Measurements from ENCODE around the gene TMEM134.

TMEM134 gene

DNA sequence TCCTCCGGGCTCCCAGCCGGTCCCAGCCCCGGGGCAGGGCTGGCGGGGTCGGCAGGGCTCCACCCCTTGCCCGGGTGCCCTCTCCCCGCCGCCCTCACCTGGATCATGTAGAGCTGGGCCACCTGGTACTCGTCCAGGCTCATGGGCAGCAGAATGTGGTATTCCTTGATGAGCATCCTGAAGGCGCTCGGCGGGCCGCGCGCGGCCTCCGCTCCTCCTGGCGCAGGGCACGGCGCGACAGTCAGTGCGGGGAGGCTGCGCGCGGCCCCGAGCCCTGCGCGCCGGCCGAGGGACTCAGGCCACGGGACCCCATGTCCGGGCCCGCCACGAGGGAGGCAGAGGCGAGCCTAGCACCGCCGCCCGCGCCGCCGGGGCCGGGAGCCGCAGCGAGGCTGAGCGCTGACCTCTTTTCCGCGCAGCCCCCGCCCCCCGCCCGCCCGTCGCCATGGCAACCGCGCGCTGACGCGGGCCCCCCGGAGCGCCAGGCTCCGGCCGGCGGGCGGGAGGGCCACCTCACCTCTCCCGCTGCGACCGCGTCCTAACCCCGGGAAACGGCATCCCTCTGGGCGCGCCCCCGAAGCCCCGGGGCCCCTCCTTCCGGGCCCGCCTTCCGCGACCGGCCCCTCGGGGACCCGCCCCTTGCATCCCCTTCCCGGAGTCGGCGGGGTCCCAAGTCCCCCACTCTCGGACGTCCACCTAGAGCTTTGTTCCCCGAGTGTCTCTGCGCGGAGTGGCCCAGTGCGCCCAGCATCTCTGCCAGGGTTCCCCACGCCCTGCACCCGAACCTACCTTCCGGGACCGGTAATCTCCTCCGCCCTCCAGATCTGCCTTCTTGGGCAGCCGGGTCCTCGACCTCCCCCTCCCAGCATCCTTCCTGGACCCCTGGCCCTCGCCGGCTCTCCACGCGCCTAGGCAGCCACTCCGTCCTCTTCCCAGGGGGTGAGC is 35.2 kb upstream of the TMEM134 start:
- H3K36me3 Mint-ChIP-seq (ENCODE audit: low read depth): peaks cover 28% of the 10 kb centered on the region
- H3K27ac Mint-ChIP-seq: peak overlapping the region; percentile 80
- peaks cover 44% of the 10 kb centered on the region for H3K4me1 Mint-ChIP-seq (ENCODE audit: low read depth)
- H3K27me3 Mint-ChIP-seq (ENCODE audit: low read depth): no peaks in the 10 kb centered on the region
- H3K4me3 Mint-ChIP-seq: peak overlapping the region; percentile 89
- H3K9me3 Mint-ChIP-seq: no peaks in the 10 kb centered on the region

GRCh38 chr11:67503119-67504004 is 34.3 kb upstream of the TMEM134 start:
- Mint-ChIP-seq H3K27ac (peak overlapping the region; percentile 1), H3K4me3 (peak overlapping the region; percentile 69), H3K36me3 (ENCODE audit: low read depth) (peaks cover 29% of the 10 kb centered on the region), H3K9me3 (no peaks in the 10 kb centered on the region), H3K4me1 (ENCODE audit: low read depth) (peaks cover 36% of the 10 kb centered on the region), H3K27me3 (ENCODE audit: low read depth) (no peaks in the 10 kb centered on the region)

DNA sequence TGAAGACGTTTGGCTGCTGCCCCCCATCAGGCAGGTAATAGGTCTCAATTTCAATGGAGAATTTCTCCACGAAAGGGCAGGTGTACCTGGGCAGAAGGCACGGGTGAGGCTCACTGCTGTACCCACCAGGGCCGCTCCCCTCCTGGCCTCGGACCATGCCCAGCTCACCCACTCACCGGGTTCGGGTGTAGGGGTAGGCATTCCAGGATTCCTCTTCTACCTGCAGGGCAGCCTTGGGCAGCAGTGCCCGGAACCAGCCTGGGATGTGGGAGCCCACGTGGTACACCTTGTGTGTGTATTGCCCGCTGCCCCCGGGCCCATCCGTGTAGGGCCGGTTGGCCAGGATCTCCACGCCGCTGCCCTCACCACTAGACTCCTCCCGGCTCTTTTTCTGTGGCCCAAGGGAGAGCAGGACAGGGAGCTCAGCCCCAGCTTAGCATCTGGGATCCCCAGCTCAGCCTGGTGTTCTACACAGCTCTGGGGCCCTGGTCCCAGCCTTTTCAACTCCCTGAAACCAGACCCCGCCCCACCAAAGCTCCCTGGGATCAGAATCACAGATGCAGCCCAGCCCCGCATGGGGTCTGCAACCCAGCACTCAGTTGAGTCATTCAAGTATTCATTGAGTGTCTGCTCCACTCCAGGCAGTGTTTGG is 33.4 kb upstream of the TMEM134 start:
- H3K9me3 Mint-ChIP-seq: no peaks in the 10 kb centered on the region
- peaks cover 29% of the 10 kb centered on the region for H3K36me3 Mint-ChIP-seq (ENCODE audit: low read depth)
- peak overlapping the region; percentile 1 for H3K27ac Mint-ChIP-seq
- peaks cover 36% of the 10 kb centered on the region for H3K4me1 Mint-ChIP-seq (ENCODE audit: low read depth)
- H3K27me3 Mint-ChIP-seq (ENCODE audit: low read depth): no peaks in the 10 kb centered on the region
- peak overlapping the region; percentile 69 for H3K4me3 Mint-ChIP-seq

GRCh38 chr11:67501854-67502253 is 32.8 kb upstream of the TMEM134 start:
- Mint-ChIP-seq H3K4me1 (ENCODE audit: low read depth) (peaks cover 31% of the 10 kb centered on the region), H3K27ac (no peak overlapping the region), H3K4me3 (no peak overlapping the region), H3K27me3 (ENCODE audit: low read depth) (no peaks in the 10 kb centered on the region), H3K36me3 (ENCODE audit: low read depth) (peaks cover 25% of the 10 kb centered on the region), H3K9me3 (no peaks in the 10 kb centered on the region)

GRCh38 chr11:67500831-67501715 is 32.0 kb upstream of the TMEM134 start:
- Mint-ChIP-seq H3K27me3 (ENCODE audit: low read depth) (no peaks in the 10 kb centered on the region), H3K9me3 (no peaks in the 10 kb centered on the region), H3K27ac (no peak overlapping the region), H3K4me3 (no peak overlapping the region), H3K4me1 (ENCODE audit: low read depth) (peaks cover 23% of the 10 kb centered on the region), H3K36me3 (ENCODE audit: low read depth) (peaks cover 24% of the 10 kb centered on the region)

DNA sequence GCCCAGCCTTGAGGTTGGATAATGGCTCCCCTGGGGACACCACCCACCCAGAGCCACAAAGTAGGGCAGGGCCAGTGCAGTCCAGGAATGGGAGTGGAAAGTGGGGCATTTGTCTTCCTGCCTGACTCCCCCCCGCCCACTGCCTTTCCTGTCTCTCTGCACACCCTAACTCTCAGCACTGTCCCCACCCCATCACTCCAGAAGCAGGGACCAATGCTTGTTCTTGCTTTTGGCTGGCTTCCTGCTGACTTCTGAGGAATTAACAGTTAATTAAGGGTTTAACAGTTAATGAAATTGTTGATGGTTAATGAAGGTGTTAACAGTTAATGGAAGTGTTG is 31.4 kb upstream of the TMEM134 start:
- Mint-ChIP-seq H3K27me3 (ENCODE audit: low read depth) (no peaks in the 10 kb centered on the region), H3K9me3 (no peaks in the 10 kb centered on the region), H3K4me3 (no peak overlapping the region), H3K36me3 (ENCODE audit: low read depth) (peaks cover 27% of the 10 kb centered on the region), H3K27ac (no peak overlapping the region), H3K4me1 (ENCODE audit: low read depth) (peaks cover 17% of the 10 kb centered on the region)

GRCh38 chr11:67499808-67500483 is 30.9 kb upstream of the TMEM134 start:
- Mint-ChIP-seq H3K27me3 (ENCODE audit: low read depth) (no peaks in the 10 kb centered on the region), H3K9me3 (no peaks in the 10 kb centered on the region), H3K27ac (no peak overlapping the region), H3K36me3 (ENCODE audit: low read depth) (peaks cover 26% of the 10 kb centered on the region), H3K4me3 (no peak overlapping the region), H3K4me1 (ENCODE audit: low read depth) (peaks cover 16% of the 10 kb centered on the region)

DNA sequence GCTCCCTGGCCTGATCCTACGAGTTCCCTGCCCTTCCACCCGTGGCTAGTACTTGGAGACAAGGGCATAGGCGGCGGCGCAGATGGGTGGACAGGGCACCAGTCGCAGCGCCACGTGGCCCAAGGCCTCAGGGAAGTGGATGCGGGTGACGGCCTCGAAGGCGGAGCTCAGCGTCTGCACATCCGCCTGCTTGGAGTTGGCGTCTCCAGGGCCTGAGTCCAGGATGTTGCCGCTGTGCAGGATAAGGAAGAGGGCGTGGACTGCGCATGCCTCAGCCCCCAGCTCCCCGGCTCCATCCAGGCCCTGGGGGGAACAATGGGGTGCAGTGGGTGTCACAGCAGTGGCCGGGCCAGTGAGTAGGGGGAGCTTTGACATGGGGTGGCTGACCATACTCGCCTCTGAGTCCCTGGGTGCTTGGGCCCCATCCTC is 29.5 kb upstream of the TMEM134 start:
- Mint-ChIP-seq H3K27me3 (ENCODE audit: low read depth) (no peaks in the 10 kb centered on the region), H3K36me3 (ENCODE audit: low read depth) (peaks cover 26% of the 10 kb centered on the region), H3K4me1 (ENCODE audit: low read depth) (peaks cover 16% of the 10 kb centered on the region), H3K9me3 (no peaks in the 10 kb centered on the region), H3K4me3 (no peak overlapping the region), H3K27ac (no peak overlapping the region)

DNA sequence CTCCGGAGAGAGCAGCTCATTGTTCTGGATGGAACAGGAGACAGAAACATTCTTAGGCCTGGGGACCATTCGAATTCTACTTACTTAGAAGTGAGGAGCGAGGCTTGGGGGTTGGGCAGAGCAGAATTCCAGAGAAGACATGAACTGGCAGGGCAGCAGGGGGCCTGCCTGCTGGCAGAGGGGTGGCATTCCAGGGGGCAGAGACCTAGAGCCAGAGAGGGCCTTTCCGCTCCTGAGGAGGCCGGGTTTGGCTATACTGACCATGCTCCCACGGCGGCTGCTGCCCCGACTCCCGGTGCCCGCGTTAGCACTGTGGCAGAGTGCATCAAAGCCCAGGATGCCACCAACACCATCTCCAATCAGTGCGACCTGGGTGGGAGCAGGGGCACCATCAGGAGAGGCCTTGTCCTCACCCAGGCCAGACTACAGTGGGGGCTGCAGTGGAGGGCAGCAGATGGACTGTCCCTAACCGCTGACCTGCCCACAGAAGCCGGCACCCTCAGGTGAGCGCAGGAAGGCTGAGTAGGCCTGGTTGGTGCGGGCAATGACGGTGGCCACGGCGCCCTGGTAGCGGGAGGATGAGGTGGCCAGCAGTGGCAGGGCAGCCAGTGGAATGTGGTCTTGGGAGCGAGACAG is 28.7 kb upstream of the TMEM134 start:
- H3K27ac Mint-ChIP-seq: no peak overlapping the region
- no peaks in the 10 kb centered on the region for H3K27me3 Mint-ChIP-seq (ENCODE audit: low read depth)
- no peak overlapping the region for H3K4me3 Mint-ChIP-seq
- peaks cover 25% of the 10 kb centered on the region for H3K36me3 Mint-ChIP-seq (ENCODE audit: low read depth)
- H3K9me3 Mint-ChIP-seq: no peaks in the 10 kb centered on the region
- peaks cover 14% of the 10 kb centered on the region for H3K4me1 Mint-ChIP-seq (ENCODE audit: low read depth)

- H3K4me3 Mint-ChIP-seq: no peak overlapping the region
- peaks cover 7% of the 10 kb centered on the region for H3K4me1 Mint-ChIP-seq (ENCODE audit: low read depth)
- H3K27me3 Mint-ChIP-seq (ENCODE audit: low read depth): no peaks in the 10 kb centered on the region
- no peak overlapping the region for H3K27ac Mint-ChIP-seq
- peaks cover 20% of the 10 kb centered on the region for H3K36me3 Mint-ChIP-seq (ENCODE audit: low read depth)
- no peaks in the 10 kb centered on the region for H3K9me3 Mint-ChIP-seq
These were observed 27.1 kb upstream of the TMEM134 start for GRCh38 chr11:67496113-67496512.

DNA sequence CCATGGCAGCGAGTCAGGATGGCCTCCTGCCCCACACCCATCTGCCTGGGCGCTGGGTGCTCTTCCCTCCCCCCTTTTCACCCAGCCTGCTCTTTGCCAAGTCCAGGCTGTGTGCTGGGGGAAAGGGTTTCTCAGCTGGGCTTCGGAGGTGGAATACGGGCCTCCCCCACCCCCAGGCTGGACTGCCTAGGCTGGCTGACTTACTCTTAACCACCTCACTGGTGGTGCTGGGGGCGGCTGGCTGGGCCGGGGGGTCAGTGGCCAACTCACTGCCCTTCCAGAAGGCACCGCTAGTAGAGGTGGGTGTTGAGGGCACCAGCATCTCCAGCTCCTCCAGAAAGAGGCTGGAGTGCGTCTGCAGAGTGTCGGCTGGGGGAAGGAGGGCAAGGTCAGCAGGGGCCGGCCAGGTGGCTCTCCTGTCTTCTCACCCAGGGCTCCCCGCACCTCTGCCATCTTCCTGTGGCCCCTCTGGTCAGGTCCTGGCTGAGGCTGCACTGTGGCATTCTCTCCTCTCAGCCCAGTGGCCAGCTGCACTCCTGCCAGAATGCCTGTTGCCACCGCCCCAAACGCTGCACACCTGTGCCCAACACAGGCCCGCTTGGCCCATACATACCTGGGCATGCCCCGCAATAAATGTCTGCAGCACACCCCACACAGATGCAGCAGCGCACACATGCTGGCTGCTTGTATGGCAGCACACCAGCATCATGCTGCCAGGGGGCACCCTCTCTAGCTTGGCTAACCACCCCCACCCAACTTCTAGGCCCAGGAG is 26.4 kb upstream of the TMEM134 start:
- H3K9me3 Mint-ChIP-seq: no peaks in the 10 kb centered on the region
- peaks cover 13% of the 10 kb centered on the region for H3K36me3 Mint-ChIP-seq (ENCODE audit: low read depth)
- H3K4me1 Mint-ChIP-seq (ENCODE audit: low read depth): no peaks in the 10 kb centered on the region

GRCh38 chr11:67494371-67495233 is 25.6 kb upstream of the TMEM134 start:
- Mint-ChIP-seq H3K9me3 (no peaks in the 10 kb centered on the region), H3K4me1 (ENCODE audit: low read depth) (peaks cover 3% of the 10 kb centered on the region), H3K36me3 (ENCODE audit: low read depth) (peaks cover 15% of the 10 kb centered on the region), H3K27ac (no peak overlapping the region), H3K4me3 (no peak overlapping the region), H3K27me3 (ENCODE audit: low read depth) (no peaks in the 10 kb centered on the region)

More for the DNA sequence above, 26.4 kb upstream of the TMEM134 start:
- Mint-ChIP-seq H3K27me3 (ENCODE audit: low read depth) (no peaks in the 10 kb centered on the region), H3K27ac (no peak overlapping the region), H3K4me3 (no peak overlapping the region)
